Spleen (tissue), 11 donors: ENCODE results near the gene GPR27. TPM values are rescaled to one million over a fixed set of nuclear protein-coding genes. Genes with fewer than 3 reads are reported as not detected.
A peak's percentile ranks its signal among the peaks of the same experiment; 100 is the strongest.

Experiments used
- DNase-seq: peaks from one replicate; pipeline ENCODE4 v3.0.0-alpha.2; 2020
- H3K27ac ChIP-seq, 8 donors: fragments of 200-600 bp; sonication (generic) in 7 of 8; 1 replicate in 4 of 8; 2 replicates in 4 of 8; pipeline versions ENCODE4 v1.5.0 to v1.8.0; 2016 to 2021; ENCODE audit warnings: inconsistent platforms in 4 of 8, mild to moderate bottlenecking in 4 of 8, moderate library complexity in 1 of 8
- H3K27me3 ChIP-seq, 7 donors: fragments of 200-600 bp; sonication (generic) in 6 of 7; replicated peaks in 1 of 7; 1 replicate in 4 of 7; 2 replicates in 3 of 7; pipeline versions ENCODE4 v1.5.0 to v1.8.0; 2016 to 2021; ENCODE audit warnings: inconsistent platforms in 3 of 7, mild to moderate bottlenecking in 1 of 7
- H3K36me3 ChIP-seq, 6 donors: fragments of 200-600 bp; sonication (generic) in 5 of 6; 1 replicate in 4 of 6; 2 replicates in 2 of 6; pipeline versions ENCODE4 v1.5.0 to v1.8.0; 2016 to 2021; ENCODE audit warnings: inconsistent platforms in 2 of 6
- H3K4me1 ChIP-seq, 6 donors: fragments of 200-600 bp; sonication (generic) in 5 of 6; 1 replicate in 3 of 6; 2 replicates in 3 of 6; pipeline versions ENCODE4 v1.5.0 to v1.8.0; 2016 to 2021; ENCODE audit warnings: inconsistent platforms in 3 of 6
- H3K4me3 ChIP-seq, 8 donors: fragments of 200-600 bp; sonication (generic) in 7 of 8; 1 replicate in 4 of 8; 2 replicates in 4 of 8; pipeline versions ENCODE4 v1.5.0 to v1.8.0; 2016 to 2021; ENCODE audit warnings: inconsistent platforms in 4 of 8, mild to moderate bottlenecking in 4 of 8, moderate library complexity in 2 of 8
- H3K9me3 ChIP-seq, 8 donors: fragments of 200-600 bp; sonication (generic) in 7 of 8; 1 replicate in 4 of 8; 2 replicates in 4 of 8; pipeline versions ENCODE4 v1.5.0 to v1.8.0; 2016 to 2021; ENCODE audit warnings: inconsistent platforms in 4 of 8
- CTCF ChIP-seq, 11 experiments: fragments of 200-600 bp in 7 of 11; fragments of 450-650 bp in 4 of 11; sonication (generic) in 4 of 11; IDR thresholded peaks in 8 of 11; conservative IDR thresholded peaks in 3 of 11; 1 replicate in 7 of 11; 2 replicates in 4 of 11; pipeline versions ENCODE4 v1.4.0 to v1.8.0; 2016 to 2021; ENCODE audit warnings: antibody characterized with exemption in 11 of 11, inconsistent platforms in 4 of 11, mild to moderate bottlenecking in 1 of 11
- POLR2A ChIP-seq, 3 donors: fragments of 450-650 bp; IDR thresholded peaks; one replicate each; pipeline ENCODE4 v1.5.1; 2017; ENCODE audit warnings: antibody characterized with exemption in 3 of 3, mild to moderate bottlenecking in 1 of 3
- POLR2AphosphoS5 ChIP-seq, 3 donors: sonication (generic); formaldehyde crosslinking; IDR thresholded peaks; one replicate each; pipeline ENCODE4 v1.5.1; 2017; ENCODE audit warnings: antibody characterized with exemption in 3 of 3
- WGBS, 5 donors: extraction: QIAGEN DNeasy Blood & Tissue Kit in 3 of 5; methylation state at CpG; one replicate each; pipeline versions ENCODE4 v1.1.5 to v1.1.7; 2013 to 2018; 5-methylcytosine and 5-hydroxymethylcytosine counted together
- intact Hi-C: fragments of 100-400 bp; cut with DNase I; formaldehyde crosslinking; loops from one replicate; pipeline ENCODE4 v1.15.0; 2023; ENCODE audit warnings: low total_unique reads
- polyA plus RNA-seq, 3 donors: library from polyadenylated mRNA; stranded (reverse); fragments of 200-250 nt; gene quantifications; one replicate each; pipeline ENCODE4 v1.2.1, GENCODE V29; 2013
- total RNA-seq, 7 donors: library from RNA; depleted of rRNA in 3 of 7; stranded (reverse); fragments of >200 nt in 3 of 7; fragmentation: NEBNext Ultra II Directional in 4 of 7; extraction: Animal tissue kit (Norgen Biotek cat#: 25700) in 4 of 7; gene quantifications; one replicate each; pipeline versions ENCODE4 v1.1.0 to v1.2.1, GENCODE V29; 2016 to 2021
- donor health status: healthy with polysubstance abuse.
- donor health status: DM: no; HTN: no; CAD: no; lungs with moderate emphysema.
- donor health status: DM: no; HTN: no; CAD: no.
- donor health status: Bipolar disorder and iron deficiency.
- donor health status: healthy.
- donor health status: DM: no; HTN: no; CAD: no.
- donor health status: DM: yes; HTN: yes; CAD: no.

GPR27 gene
- total and polyA plus RNA-seq, 10 donors, result 0.37 to 15.3 (median 6.6) TPM

GRCh38 chr3:71803248-71803647 is 49.6 kb downstream of the GPR27 start:
- 87 to 100% (median 91%) methylated on average over 3 of the region's 3 CpGs for WGBS, 5 donors
- no peaks in the 10 kb centered on the region for H3K36me3 ChIP-seq
- no peak for TF ChIP-seq POLR2A (IDR thresholded peaks at IDR 0.05)
- H3K27ac ChIP-seq, result no peak overlapping the region
- no peak for DNase-seq
- peaks cover 0 to 7% (median 0%) of the 10 kb centered on the region in 6 donors for H3K4me1 ChIP-seq
- no peak overlapping the region for H3K4me3 ChIP-seq
- H3K27me3 ChIP-seq, result peaks cover 0 to 49% (median 0%) of the 10 kb centered on the region in 7 donors
- H3K9me3 ChIP-seq, result no peaks in the 10 kb centered on the region
- intact Hi-C loops, result no loop called here

- peaks cover 0 to 35% (median 0%) of the 10 kb centered on the region in 7 donors for H3K27me3 ChIP-seq
- no peaks in the 10 kb centered on the region for H3K9me3 ChIP-seq
- peak overlapping the region in 7 of 8 donors; percentile 49 to 87 (median 77) for H3K27ac ChIP-seq
- no peaks in the 10 kb centered on the region for H3K36me3 ChIP-seq
- intact Hi-C loops, result no loop called here
- DNase-seq, result no peak
- peaks cover 0 to 7% (median 0%) of the 10 kb centered on the region in 6 donors for H3K4me1 ChIP-seq
- peak in 1 of 3 donors; percentile 50 for TF ChIP-seq POLR2AphosphoS5 (IDR thresholded peaks at IDR 0.05)
- TF ChIP-seq POLR2A (IDR thresholded peaks at IDR 0.05), result no peak
- no peak for TF ChIP-seq CTCF (IDR thresholded peaks at IDR 0.05 in 8 of 11, conservative IDR thresholded peaks at IDR 0.05 in 3 of 11)
- WGBS, 5 donors, result 69 to 79% (median 75%) methylated on average over 3 of the region's 3 CpGs
- peak overlapping the region in 1 of 8 donors; percentile 43 for H3K4me3 ChIP-seq
Observed at GRCh38 chr3:71805199-71805598, 51.5 kb downstream of the GPR27 start.

GRCh38 chr3:71805691-71806090 is 52.0 kb downstream of the GPR27 start:
- no peaks in the 10 kb centered on the region for H3K36me3 ChIP-seq
- peaks cover 0 to 30% (median 0%) of the 10 kb centered on the region in 7 donors for H3K27me3 ChIP-seq
- intact Hi-C loops, result no loop called here
- DNase-seq, result no peak
- H3K4me3 ChIP-seq, result peak overlapping the region in 1 of 8 donors; percentile 43
- H3K4me1 ChIP-seq, result peaks cover 0 to 7% (median 0%) of the 10 kb centered on the region in 6 donors
- peak overlapping the region in 7 of 8 donors; percentile 49 to 87 (median 77) for H3K27ac ChIP-seq
- TF ChIP-seq POLR2A (IDR thresholded peaks at IDR 0.05) (no peak), CTCF (IDR thresholded peaks at IDR 0.05 in 8 of 11, conservative IDR thresholded peaks at IDR 0.05 in 3 of 11) (no peak), POLR2AphosphoS5 (IDR thresholded peaks at IDR 0.05) (no peak)
- H3K9me3 ChIP-seq, result no peaks in the 10 kb centered on the region
- whole genome bisulfite sequencing, 5 donors, result 67 to 78% (median 74%) methylated on average over 2 of the region's 2 CpGs

Other genes with a start within 250 kb of the GPR27 start
- 100 to 1,000 TPM; 134 to 202 (median 166) TPM for gene FOXP1, start 170.1 kb upstream of the GPR27 start, total RNA-seq
- gene FOXP1, start 170.1 kb upstream of the GPR27 start, polyA plus RNA-seq, result 10 to 100 TPM; 11.1 to 17.2 (median 15.4) TPM
- gene EIF4E3, start 28.5 kb upstream of the GPR27 start, total RNA-seq, result 10 to 100 TPM; 35.1 to 52.3 (median 37.8) TPM
- 10 to 100 TPM in 1 of 3 donors, 1 to 10 TPM in 2; 5.0 to 13.9 (median 5.8) TPM for gene EIF4E3, start 28.5 kb upstream of the GPR27 start, polyA plus RNA-seq
- 10 to 100 TPM; 17.6 to 78.5 (median 37.1) TPM for gene PROK2, start 31.3 kb downstream of the GPR27 start, total RNA-seq
- 1 to 10 TPM; 1.7 to 9.1 (median 4.7) TPM for gene PROK2, start 31.3 kb downstream of the GPR27 start, polyA plus RNA-seq